ENCODE results near the gene GSDMA. TPM values are rescaled to one million over a fixed set of nuclear protein-coding genes. Genes with fewer than 3 reads are reported as not detected.

The GSDMA gene
- total RNA-seq, 1 experiment from 2014 or later: not detected

DNA sequence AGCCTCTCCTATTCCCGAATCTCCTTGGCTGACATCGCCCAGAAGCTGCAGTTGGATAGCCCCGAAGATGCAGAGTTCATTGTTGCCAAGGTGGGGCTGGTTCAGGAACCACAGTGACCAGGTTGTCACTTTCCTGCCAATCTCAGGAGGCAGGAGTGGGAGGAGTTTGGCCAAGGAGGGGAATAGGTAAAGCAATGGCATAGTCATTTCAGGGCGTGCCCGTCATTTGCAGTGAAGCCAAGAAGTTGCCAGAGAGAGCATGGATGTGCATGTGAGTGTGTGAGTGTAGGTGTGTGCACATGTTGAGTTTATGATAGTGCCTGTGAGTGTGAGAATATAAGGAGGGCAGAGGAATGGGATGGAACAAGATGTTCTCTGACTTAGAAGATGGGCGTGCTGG is 32.6 kb downstream of the GSDMA start:
- H3K79me1 ChIP-seq (ENCODE audit: insufficient read depth, low read depth, low read length, poor library complexity, severe bottlenecking): no peaks in the 10 kb centered on the region
- no peak overlapping the region for H3K4ac ChIP-seq (ENCODE audit: low read depth, low read length)
- no peaks in the 10 kb centered on the region for H3K9me3 Mint-ChIP-seq
- no peak overlapping the region for H3K14ac ChIP-seq (ENCODE audit: insufficient read depth, low read length)
- H2AK5ac ChIP-seq (ENCODE audit: insufficient read length, low read length): no peak overlapping the region
- H2BK12ac ChIP-seq (ENCODE audit: insufficient read length, low read depth, low read length): no peak overlapping the region
- no peak overlapping the region for H3K27ac Mint-ChIP-seq
- no peaks in the 10 kb centered on the region for H3K23me2 ChIP-seq (ENCODE audit: insufficient read length, low read depth, low read length, poor library complexity, severe bottlenecking)
- H2AFZ ChIP-seq (ENCODE audit: low read length): no peak overlapping the region
- no peaks in the 10 kb centered on the region for H3K27me3 Mint-ChIP-seq (ENCODE audit: low read depth)
- H3K4me1 Mint-ChIP-seq: no peaks in the 10 kb centered on the region
- H4K5ac ChIP-seq (ENCODE audit: insufficient read length, low read depth, low read length): no peak overlapping the region
- no CpG with 5 or more reads among the region's 6 CpGs for WGBS (ENCODE audit: extremely low coverage, insufficient read length, low lambda C conversion rate)
- H3K9me3 ChIP-seq (ENCODE audit: control insufficient read depth, low read depth, low read length): no peaks in the 10 kb centered on the region
- TF ChIP-seq, protein P1, sequence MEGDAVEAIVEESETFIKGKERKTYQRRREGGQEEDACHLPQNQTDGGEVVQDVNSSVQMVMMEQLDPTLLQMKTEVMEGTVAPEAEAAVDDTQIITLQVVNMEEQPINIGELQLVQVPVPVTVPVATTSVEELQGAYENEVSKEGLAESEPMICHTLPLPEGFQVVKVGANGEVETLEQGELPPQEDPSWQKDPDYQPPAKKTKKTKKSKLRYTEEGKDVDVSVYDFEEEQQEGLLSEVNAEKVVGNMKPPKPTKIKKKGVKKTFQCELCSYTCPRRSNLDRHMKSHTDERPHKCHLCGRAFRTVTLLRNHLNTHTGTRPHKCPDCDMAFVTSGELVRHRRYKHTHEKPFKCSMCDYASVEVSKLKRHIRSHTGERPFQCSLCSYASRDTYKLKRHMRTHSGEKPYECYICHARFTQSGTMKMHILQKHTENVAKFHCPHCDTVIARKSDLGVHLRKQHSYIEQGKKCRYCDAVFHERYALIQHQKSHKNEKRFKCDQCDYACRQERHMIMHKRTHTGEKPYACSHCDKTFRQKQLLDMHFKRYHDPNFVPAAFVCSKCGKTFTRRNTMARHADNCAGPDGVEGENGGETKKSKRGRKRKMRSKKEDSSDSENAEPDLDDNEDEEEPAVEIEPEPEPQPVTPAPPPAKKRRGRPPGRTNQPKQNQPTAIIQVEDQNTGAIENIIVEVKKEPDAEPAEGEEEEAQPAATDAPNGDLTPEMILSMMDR (conservative IDR thresholded peaks at IDR 0.05): no peak
- H2BK20ac ChIP-seq (ENCODE audit: low read depth, low read length, poor library complexity, severe bottlenecking): no peak overlapping the region
- no peak overlapping the region for H3K23ac ChIP-seq (ENCODE audit: insufficient read length, low read depth, low read length)
- no peak overlapping the region for H3K18ac ChIP-seq (ENCODE audit: insufficient read length, low read depth, low read length)
- no peak overlapping the region for H3K4me2 ChIP-seq (ENCODE audit: insufficient read depth, insufficient read length, low read length)
- H3K4me3 Mint-ChIP-seq: no peak overlapping the region
- H4K8ac ChIP-seq (replicated peaks; ENCODE audit: insufficient read length, low read depth, low read length): no peak overlapping the region
- no peak overlapping the region for H3T11ph ChIP-seq (ENCODE audit: low read length)
- H3K27me3 ChIP-seq (ENCODE audit: insufficient read depth, low read length): no peaks in the 10 kb centered on the region
- H3K4me1 ChIP-seq (ENCODE audit: insufficient read depth, low read length): no peaks in the 10 kb centered on the region
- no peak overlapping the region for H4K91ac ChIP-seq (ENCODE audit: insufficient read length, low read depth, low read length)
- no peaks in the 10 kb centered on the region for H3K79me2 ChIP-seq (ENCODE audit: insufficient read depth, low read length)
- H4K20me1 ChIP-seq (ENCODE audit: control insufficient read depth, insufficient read depth, insufficient read length): no peaks in the 10 kb centered on the region
- peaks cover 48 to 74% (median 67%) of the 10 kb centered on the region in 3 experiments; a peak in 6 of 7 replicates for H3K36me3 Mint-ChIP-seq (ENCODE audit: insufficient read depth in 1 of 3, low read depth in 3 of 3)
- H3K9ac ChIP-seq (ENCODE audit: extremely low read depth, insufficient read length, low read length): no peak overlapping the region
- DNase-seq: no peak
- no peak overlapping the region for H3K56ac ChIP-seq (ENCODE audit: insufficient read length, low read depth, low read length)
- H2BK120ac ChIP-seq (ENCODE audit: low read depth, low read length, poor library complexity, severe bottlenecking): no peak overlapping the region
- no peak overlapping the region for H2BK15ac ChIP-seq (ENCODE audit: low read depth, low read length)
- H2BK5ac ChIP-seq (ENCODE audit: insufficient read length, low read length): no peak overlapping the region
- no peak overlapping the region for H3K27ac ChIP-seq (ENCODE audit: insufficient read length, low read depth, low read length)

Measured in H9 (cell line).